ENCODE data around the gene FAM227B. TPM values are rescaled to one million over a fixed set of nuclear protein-coding genes. Genes with fewer than 3 reads are reported as not detected.
A peak's percentile ranks its signal among the peaks of the same experiment; 100 is the strongest.
"Not testable (repeated sequence)": the region's sequence is repeated elsewhere in the genome, so short reads cannot be mapped to it uniquely, and the experiment has no call there.

Gene FAM227B
- polyA plus RNA-seq, 1 donor (not counting 4 experiments of a cell fraction or from before 2014, with no cell fraction given), result 7.2 TPM

GRCh38 chr15:49621401-49621811 lies 788 bp upstream of the FAM227B start:
- H3K4me2 ChIP-seq (ENCODE audit: control insufficient read depth, extremely low read depth, insufficient read depth, low read depth, low read length), result peak overlapping the region; percentile 98
- dilution Hi-C loops (cut with MboI; ENCODE audit: extremely low pct_ligation_motif_present, low sequenced_read_pairs), result no loop called here
- peaks cover 4% of the 10 kb centered on the region for H3K9me3 ChIP-seq (ENCODE audit: control insufficient read depth, low read depth, low read length)
- no peak for FAIRE-seq
- peak overlapping the region; percentile 87 for H3K27ac ChIP-seq (ENCODE audit: control insufficient read depth, insufficient read depth, low read length)
- H3K36me3 ChIP-seq (ENCODE audit: control insufficient read depth in 2 of 2, extremely low read depth in 1 of 2, insufficient read depth in 2 of 2, low read length in 2 of 2), result peaks cover 4 to 8% of the 10 kb centered on the region in 2 experiments
- peaks cover 13% of the 10 kb centered on the region for H3K4me1 ChIP-seq (ENCODE audit: control insufficient read depth, extremely low read depth, insufficient read depth, low read length)
- no peak for DNase-seq (ENCODE audit: low read depth, low spot score)
- no peaks in the 10 kb centered on the region for H4K20me1 ChIP-seq (ENCODE audit: control insufficient read depth, extremely low read depth, insufficient read depth, low read length)
- H3K27me3 ChIP-seq (ENCODE audit: control insufficient read depth, extremely low read depth, insufficient read depth, low read length), result no peaks in the 10 kb centered on the region
- H2AFZ ChIP-seq (ENCODE audit: control insufficient read depth, low read length), result peak overlapping the region; percentile 85
- H3K9ac ChIP-seq (ENCODE audit: control insufficient read depth, extremely low read depth, insufficient read depth, low read length), result peak overlapping the region; percentile 94
- H3K9me1 ChIP-seq (ENCODE audit: control insufficient read depth, extremely low read depth, insufficient read depth, low read length), result no peaks in the 10 kb centered on the region
- peak overlapping the region; percentile 76 to 94 (median 91) for H3K4me3 ChIP-seq (ENCODE audit: control insufficient read depth in 2 of 3, extremely low read depth in 1 of 3, insufficient read depth in 2 of 3, low read depth in 1 of 3, low read length in 3 of 3)
- H3K79me2 ChIP-seq (ENCODE audit: control insufficient read depth, insufficient read depth, low read length), result peaks cover 31% of the 10 kb centered on the region
- no peak for TF ChIP-seq EZH2 (IDR thresholded peaks at IDR 0.05; ENCODE audit: low read length)

- Histone ChIP-seq H3K4me2 (ENCODE audit: control insufficient read depth, extremely low read depth, insufficient read depth, low read depth, low read length) (peak overlapping the region; percentile 71), H3K27ac (ENCODE audit: control insufficient read depth, insufficient read depth, low read length) (peak overlapping the region; percentile 93), H3K9me1 (ENCODE audit: control insufficient read depth, extremely low read depth, insufficient read depth, low read length) (no peaks in the 10 kb centered on the region), H3K9ac (ENCODE audit: control insufficient read depth, extremely low read depth, insufficient read depth, low read length) (peak overlapping the region; percentile 82), H3K36me3 (ENCODE audit: control insufficient read depth in 2 of 2, extremely low read depth in 1 of 2, insufficient read depth in 2 of 2, low read length in 2 of 2) (peaks cover 0 to 5% of the 10 kb centered on the region in 2 experiments), H2AFZ (ENCODE audit: control insufficient read depth, low read length) (peak overlapping the region; percentile 98), H3K4me3 (ENCODE audit: control insufficient read depth in 2 of 3, extremely low read depth in 1 of 3, insufficient read depth in 2 of 3, low read depth in 1 of 3, low read length in 3 of 3) (peak overlapping the region; percentile 76 to 94 (median 82)), H3K79me2 (ENCODE audit: control insufficient read depth, insufficient read depth, low read length) (peaks cover 28% of the 10 kb centered on the region), H3K27me3 (ENCODE audit: control insufficient read depth, extremely low read depth, insufficient read depth, low read length) (no peaks in the 10 kb centered on the region), H4K20me1 (ENCODE audit: control insufficient read depth, extremely low read depth, insufficient read depth, low read length) (no peaks in the 10 kb centered on the region), H3K4me1 (ENCODE audit: control insufficient read depth, extremely low read depth, insufficient read depth, low read length) (peaks cover 13% of the 10 kb centered on the region), H3K9me3 (ENCODE audit: control insufficient read depth, low read depth, low read length) (no peaks in the 10 kb centered on the region)
- FAIRE-seq, result no peak
- dilution Hi-C loops (cut with MboI; ENCODE audit: extremely low pct_ligation_motif_present, low sequenced_read_pairs), result no loop called here
- no peak for TF ChIP-seq CTCF (optimal IDR thresholded peaks at IDR 0.05 in 1 of 3, IDR thresholded peaks at IDR 0.05 in 1 of 3, conservative IDR thresholded peaks at IDR 0.05 in 1 of 3; ENCODE audit: extremely low read depth in 1 of 3, insufficient read depth in 2 of 3, low read length in 3 of 3)
- no peak for TF ChIP-seq EZH2 (IDR thresholded peaks at IDR 0.05; ENCODE audit: low read length)
- DNase-seq (ENCODE audit: low read depth, low spot score), result no peak
These were observed 419 bp downstream of the FAM227B start for GRCh38 chr15:49620199-49620598.

GRCh38 chr15:49619226-49619625 lies 1.4 kb downstream of the FAM227B start:
- Histone ChIP-seq H3K9me1 (ENCODE audit: control insufficient read depth, extremely low read depth, insufficient read depth, low read length) (no peaks in the 10 kb centered on the region), H3K27ac (ENCODE audit: control insufficient read depth, insufficient read depth, low read length) (no peak overlapping the region), H3K9me3 (ENCODE audit: control insufficient read depth, low read depth, low read length) (no peaks in the 10 kb centered on the region), H3K9ac (ENCODE audit: control insufficient read depth, extremely low read depth, insufficient read depth, low read length) (no peak overlapping the region), H3K36me3 (ENCODE audit: control insufficient read depth in 2 of 2, extremely low read depth in 1 of 2, insufficient read depth in 2 of 2, low read length in 2 of 2) (peaks cover 0 to 5% of the 10 kb centered on the region in 2 experiments), H2AFZ (ENCODE audit: control insufficient read depth, low read length) (no peak overlapping the region), H3K4me2 (ENCODE audit: control insufficient read depth, extremely low read depth, insufficient read depth, low read depth, low read length) (no peak overlapping the region), H4K20me1 (ENCODE audit: control insufficient read depth, extremely low read depth, insufficient read depth, low read length) (no peaks in the 10 kb centered on the region), H3K4me1 (ENCODE audit: control insufficient read depth, extremely low read depth, insufficient read depth, low read length) (peaks cover 13% of the 10 kb centered on the region), H3K79me2 (ENCODE audit: control insufficient read depth, insufficient read depth, low read length) (peaks cover 24% of the 10 kb centered on the region), H3K27me3 (ENCODE audit: control insufficient read depth, extremely low read depth, insufficient read depth, low read length) (no peaks in the 10 kb centered on the region), H3K4me3 (ENCODE audit: control insufficient read depth in 2 of 3, extremely low read depth in 1 of 3, insufficient read depth in 2 of 3, low read depth in 1 of 3, low read length in 3 of 3) (no peak overlapping the region)
- dilution Hi-C loops (cut with MboI; ENCODE audit: extremely low pct_ligation_motif_present, low sequenced_read_pairs), result no loop called here
- no peak for FAIRE-seq
- TF ChIP-seq EZH2 (IDR thresholded peaks at IDR 0.05; ENCODE audit: low read length) (no peak), CTCF (optimal IDR thresholded peaks at IDR 0.05 in 1 of 3, IDR thresholded peaks at IDR 0.05 in 1 of 3, conservative IDR thresholded peaks at IDR 0.05 in 1 of 3; ENCODE audit: extremely low read depth in 1 of 3, insufficient read depth in 2 of 3, low read length in 3 of 3) (no peak)
- DNase-seq (ENCODE audit: low read depth, low spot score), result no peak

GRCh38 chr15:49612240-49612639 lies 8.4 kb downstream of the FAM227B start:
- dilution Hi-C loops (cut with MboI; ENCODE audit: extremely low pct_ligation_motif_present, low sequenced_read_pairs); H3K36me3 ChIP-seq (ENCODE audit: control insufficient read depth in 2 of 2, extremely low read depth in 1 of 2, insufficient read depth in 2 of 2, low read length in 2 of 2); H3K9me3 ChIP-seq (ENCODE audit: control insufficient read depth, low read depth, low read length); H3K4me1 ChIP-seq (ENCODE audit: control insufficient read depth, extremely low read depth, insufficient read depth, low read length); FAIRE-seq; H3K79me2 ChIP-seq (ENCODE audit: control insufficient read depth, insufficient read depth, low read length); H3K4me2 ChIP-seq (ENCODE audit: control insufficient read depth, extremely low read depth, insufficient read depth, low read depth, low read length); DNase-seq (ENCODE audit: low read depth, low spot score); H3K27me3 ChIP-seq (ENCODE audit: control insufficient read depth, extremely low read depth, insufficient read depth, low read length); H2AFZ ChIP-seq (ENCODE audit: control insufficient read depth, low read length); H3K9me1 ChIP-seq (ENCODE audit: control insufficient read depth, extremely low read depth, insufficient read depth, low read length); H3K9ac ChIP-seq (ENCODE audit: control insufficient read depth, extremely low read depth, insufficient read depth, low read length); H4K20me1 ChIP-seq (ENCODE audit: control insufficient read depth, extremely low read depth, insufficient read depth, low read length); H3K27ac ChIP-seq (ENCODE audit: control insufficient read depth, insufficient read depth, low read length); H3K4me3 ChIP-seq (ENCODE audit: control insufficient read depth in 2 of 3, extremely low read depth in 1 of 3, insufficient read depth in 2 of 3, low read depth in 1 of 3, low read length in 3 of 3): not testable (repeated sequence)
